Suprapubic skin (tissue), 3 donors: ENCODE data around the gene ANTXR2.

ENCODE experiments used
- POLR2A ChIP-seq, 2 donors: fragments of 450-650 bp; IDR thresholded peaks; one replicate each; pipeline ENCODE4 v1.6.1; 2017; ENCODE audit warnings: antibody characterized with exemption in 2 of 2, mild to moderate bottlenecking in 2 of 2, moderate library complexity in 2 of 2
- TF ChIP-seq, protein P1 (sequence below), 2 donors: fragments of 200-600 bp in 1 of 2; fragments of 450-650 bp in 1 of 2; sonication (generic) in 1 of 2; IDR thresholded peaks; one replicate each; pipeline ENCODE4 v1.5.1; 2016 to 2019; ENCODE audit warnings: antibody characterized with exemption in 2 of 2, mild to moderate bottlenecking in 1 of 2, moderate library complexity in 1 of 2

DNA sequence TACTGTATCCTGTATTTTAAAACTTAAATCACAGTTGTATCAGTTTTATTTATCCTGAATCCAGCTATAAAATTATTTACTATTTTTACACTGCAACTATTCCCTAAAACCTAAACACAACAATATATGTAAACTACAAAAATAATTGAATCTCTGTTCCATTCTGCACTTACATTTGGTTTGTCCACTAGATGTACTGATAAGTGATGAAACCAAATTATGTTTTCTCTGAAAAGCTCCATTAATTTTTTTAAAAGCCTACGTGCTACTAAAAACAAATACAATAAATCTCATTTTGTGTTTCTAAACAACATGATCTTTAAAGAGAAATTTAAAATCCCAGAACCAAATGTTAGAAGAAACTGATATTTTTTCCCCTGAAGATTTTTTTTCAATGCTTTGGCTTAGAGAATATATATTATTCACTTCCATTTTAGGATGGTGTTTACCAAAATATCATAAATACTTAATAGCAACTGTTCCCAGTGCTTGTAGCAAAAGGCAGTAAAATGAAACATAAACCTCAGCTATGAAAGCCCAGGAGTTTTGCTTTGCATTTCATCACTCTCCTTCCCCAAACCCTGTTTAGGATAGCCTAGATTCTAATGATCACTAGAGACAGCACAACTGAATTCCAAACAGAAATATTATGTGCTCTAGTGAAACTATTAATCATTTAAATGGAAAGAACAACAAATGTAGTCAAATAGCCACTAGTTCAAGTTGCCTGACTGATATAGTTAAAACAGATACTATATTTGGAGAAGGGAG, 19.7 kb downstream of the ANTXR2 start:
- TF ChIP-seq, protein P1, sequence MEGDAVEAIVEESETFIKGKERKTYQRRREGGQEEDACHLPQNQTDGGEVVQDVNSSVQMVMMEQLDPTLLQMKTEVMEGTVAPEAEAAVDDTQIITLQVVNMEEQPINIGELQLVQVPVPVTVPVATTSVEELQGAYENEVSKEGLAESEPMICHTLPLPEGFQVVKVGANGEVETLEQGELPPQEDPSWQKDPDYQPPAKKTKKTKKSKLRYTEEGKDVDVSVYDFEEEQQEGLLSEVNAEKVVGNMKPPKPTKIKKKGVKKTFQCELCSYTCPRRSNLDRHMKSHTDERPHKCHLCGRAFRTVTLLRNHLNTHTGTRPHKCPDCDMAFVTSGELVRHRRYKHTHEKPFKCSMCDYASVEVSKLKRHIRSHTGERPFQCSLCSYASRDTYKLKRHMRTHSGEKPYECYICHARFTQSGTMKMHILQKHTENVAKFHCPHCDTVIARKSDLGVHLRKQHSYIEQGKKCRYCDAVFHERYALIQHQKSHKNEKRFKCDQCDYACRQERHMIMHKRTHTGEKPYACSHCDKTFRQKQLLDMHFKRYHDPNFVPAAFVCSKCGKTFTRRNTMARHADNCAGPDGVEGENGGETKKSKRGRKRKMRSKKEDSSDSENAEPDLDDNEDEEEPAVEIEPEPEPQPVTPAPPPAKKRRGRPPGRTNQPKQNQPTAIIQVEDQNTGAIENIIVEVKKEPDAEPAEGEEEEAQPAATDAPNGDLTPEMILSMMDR (IDR thresholded peaks at IDR 0.05), result no peak
- TF ChIP-seq POLR2A (IDR thresholded peaks at IDR 0.05), result no peak
